ENCODE measurements around the gene RPL7A. TPM values are rescaled to one million over a fixed set of nuclear protein-coding genes. Genes with fewer than 3 reads are reported as not detected.

Gene RPL7A
- total RNA-seq, 4 donors from 2014 or later = 1,813 to 2,244 (median 1,961) TPM

GRCh38 chr9:133369422-133369821, 21.4 kb downstream of the RPL7A start:
- ATAC-seq (ENCODE audit: low FRiP score) (no peak), DNase-seq (ENCODE audit: low spot score) (no peak)
- no peak for TF ChIP-seq CTCF (IDR thresholded peaks at IDR 0.05)

DNA sequence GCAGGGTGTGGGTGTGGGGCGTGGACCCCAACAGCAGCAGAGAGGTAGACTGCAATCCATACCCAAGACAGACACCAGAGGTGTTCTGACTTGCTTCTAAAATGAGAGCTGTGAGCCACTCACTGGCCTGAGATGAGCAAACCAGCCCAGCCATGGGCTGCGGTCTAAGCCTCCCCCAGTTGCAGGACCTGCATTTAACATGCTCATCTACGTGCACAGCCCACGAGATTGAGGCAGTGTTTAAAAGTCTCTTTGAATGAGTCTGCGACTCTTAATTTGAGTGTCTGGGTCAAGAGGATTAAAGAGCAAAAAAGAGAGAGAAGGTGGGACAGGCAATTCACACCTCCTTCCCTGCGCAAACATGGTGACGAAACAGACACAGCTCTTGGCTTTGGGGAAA, 21.9 kb downstream of the RPL7A start:
- no peak for TF ChIP-seq CTCF (IDR thresholded peaks at IDR 0.05)
- ATAC-seq (ENCODE audit: low FRiP score) = no peak
- no peak for DNase-seq (ENCODE audit: low spot score)

DNA sequence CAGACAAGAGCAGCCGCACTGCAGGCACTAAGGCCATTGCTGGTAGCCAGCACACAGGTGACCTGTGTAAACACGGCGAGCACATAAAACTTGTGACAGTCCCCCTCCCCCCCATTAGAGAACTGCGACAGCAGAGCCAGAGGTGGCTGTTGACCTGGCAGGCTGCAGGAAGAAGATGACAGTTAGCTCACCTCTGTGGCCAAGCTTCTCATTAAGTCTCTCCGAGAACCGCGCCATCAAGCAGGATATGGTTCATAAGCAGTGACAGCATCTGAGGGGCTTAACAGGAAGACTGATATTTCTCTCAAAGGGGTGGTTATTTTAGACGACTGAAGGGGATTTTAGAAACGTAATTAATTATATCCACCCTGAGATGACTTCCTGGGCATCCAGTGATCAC, 22.7 kb downstream of the RPL7A start:
- DNase-seq (ENCODE audit: low spot score) (no peak), ATAC-seq (ENCODE audit: low FRiP score) (no peak)
- TF ChIP-seq CTCF (IDR thresholded peaks at IDR 0.05) = no peak

- no peak for TF ChIP-seq CTCF (IDR thresholded peaks at IDR 0.05)
- no peak for DNase-seq (ENCODE audit: low spot score)
- ATAC-seq (ENCODE audit: low FRiP score) = no peak
Observed at GRCh38 chr9:133371261-133371711, 23.3 kb downstream of the RPL7A start.

DNA sequence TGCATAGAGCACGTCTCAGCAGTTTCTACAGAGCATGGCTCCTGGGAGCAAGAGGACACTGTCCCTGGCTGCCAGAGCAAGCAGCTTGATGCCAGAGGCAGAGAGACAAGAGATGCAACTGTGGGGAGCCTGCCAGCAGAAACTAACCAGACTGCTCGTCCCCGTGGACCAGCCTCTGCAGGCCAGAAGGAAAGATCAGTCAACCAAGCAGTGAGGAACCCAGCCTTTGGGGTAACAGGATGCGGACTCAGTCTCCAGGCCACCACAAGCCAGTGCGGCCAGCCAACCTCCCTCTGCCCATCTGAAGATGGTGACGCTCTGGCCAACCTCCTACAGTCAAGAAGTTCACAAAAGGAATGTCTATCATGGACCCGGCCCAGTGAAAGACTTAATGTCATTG, 24.1 kb downstream of the RPL7A start:
- TF ChIP-seq CTCF (IDR thresholded peaks at IDR 0.05) = no peak
- DNase-seq (ENCODE audit: low spot score) = no peak
- no peak for ATAC-seq (ENCODE audit: low FRiP score)

- no peak for DNase-seq (ENCODE audit: low spot score)
- no peak for TF ChIP-seq CTCF (IDR thresholded peaks at IDR 0.05)
- ATAC-seq (ENCODE audit: low FRiP score) = no peak
Observed at GRCh38 chr9:133374612-133375115, 26.6 kb downstream of the RPL7A start.

GRCh38 chr9:133375116-133375723, 27.2 kb downstream of the RPL7A start:
- TF ChIP-seq CTCF (IDR thresholded peaks at IDR 0.05) = no peak
- ATAC-seq (ENCODE audit: low FRiP score) = no peak
- no peak for DNase-seq (ENCODE audit: low spot score)
